PC-9 (cell line): ENCODE measurements around the gene C19orf67. TPM values are rescaled to one million over a fixed set of nuclear protein-coding genes. Genes with fewer than 3 reads are reported as not detected.
"Not testable (repeated sequence)": the region's sequence is repeated elsewhere in the genome, so short reads cannot be mapped to it uniquely, and the experiment has no call there.

ENCODE experiments used
- BruUV-seq: library from RNA; stranded (reverse); fragments of 400-500 nt; replicated peaks from 2 replicates; lab custom pipeline; 2021; lab: Mats Ljungman, UMichigan
- CTCF ChIA-PET: fragments of 300-600 bp; sonication (Branson Sonifier 250); formaldehyde crosslinking; loops from one replicate; lab custom pipeline; 2022; ENCODE audit warnings: antibody characterized with exemption; lab: Charles Lee
- POLR2A ChIA-PET: fragments of 300-600 bp; sonication (Branson Sonifier 250); formaldehyde crosslinking; loops from one replicate; lab custom pipeline; 2022; ENCODE audit warnings: antibody characterized with exemption; ENCODE audit not compliant: unreplicated experiment; lab: Charles Lee
- DNase-seq, 2 experiments: peaks; one replicate each; pipeline versions ENCODE4 v3.0.0 to v3.0.0-alpha.2; 2015 to 2022; ENCODE audit warnings: mixed read lengths in 1 of 2
- H2AFZ ChIP-seq: fragments of 200-600 bp; sonication (generic); 2 replicates; pipeline ENCODE4 v1.8.1; 2017; ENCODE audit warnings: antibody characterized with exemption
- H3F3A ChIP-seq: fragments of 200-600 bp; sonication (generic); 2 replicates; pipeline ENCODE4 v1.8.1; 2017; ENCODE audit warnings: antibody characterized with exemption, mild to moderate bottlenecking, low read depth; ENCODE audit not compliant: insufficient read depth
- H3K27ac ChIP-seq: fragments of 200-600 bp; sonication (generic); 2 replicates; pipeline ENCODE4 v1.6.1; 2016; ENCODE audit warnings: mixed run types
- H3K27me3 ChIP-seq: fragments of 200-600 bp; sonication (generic); 2 replicates; pipeline ENCODE4 v1.6.1; 2016; ENCODE audit warnings: low read depth, mixed run types; ENCODE audit not compliant: insufficient read depth
- H3K36me3 ChIP-seq: fragments of 200-600 bp; sonication (generic); 2 replicates; pipeline ENCODE4 v1.6.1; 2016; ENCODE audit warnings: low read depth, mixed run types
- H3K4me1 ChIP-seq: fragments of 200-600 bp; sonication (generic); replicated peaks from 2 replicates; pipeline ENCODE4 v1.6.1; 2016; ENCODE audit warnings: mixed run types; ENCODE audit not compliant: insufficient read depth
- H3K4me2 ChIP-seq: fragments of 200-600 bp; sonication (generic); 2 replicates; pipeline ENCODE4 v1.6.1; 2017; ENCODE audit warnings: mixed run types
- H3K4me3 ChIP-seq: fragments of 200-600 bp; sonication (generic); 2 replicates; pipeline ENCODE4 v1.6.1; 2016; ENCODE audit warnings: mixed run types
- H3K79me2 ChIP-seq: fragments of 200-600 bp; sonication (generic); 2 replicates; pipeline ENCODE4 v1.6.1; 2017; ENCODE audit warnings: low read depth, mixed run types
- H3K9me2 ChIP-seq: fragments of 200-600 bp; sonication (generic); 2 replicates; pipeline ENCODE4 v1.8.1; 2017; ENCODE audit warnings: mild to moderate bottlenecking; ENCODE audit not compliant: insufficient read depth
- H3K9me3 ChIP-seq: fragments of 200-600 bp; sonication (generic); 2 replicates; pipeline ENCODE4 v1.8.1; 2016; ENCODE audit warnings: low read depth; ENCODE audit not compliant: insufficient read depth
- H4K20me1 ChIP-seq: fragments of 200-600 bp; sonication (generic); 2 replicates; pipeline ENCODE4 v1.8.1; 2017; ENCODE audit not compliant: insufficient read depth
- EZH2 ChIP-seq: fragments of 200-600 bp; sonication (generic); IDR thresholded peaks from 2 replicates; pipeline ENCODE4 v1.8.0; 2017; ENCODE audit warnings: antibody characterized with exemption, low read depth
- intact Hi-C: fragments of 100-400 bp; cut with micrococcal nuclease; formaldehyde crosslinking; loops from one replicate; pipeline ENCODE4 v1.10.0; 2022; ENCODE audit not compliant: unreplicated experiment
- total RNA-seq: library from RNA; stranded (reverse); gene quantifications from 2 replicates; pipeline ENCODE4 v1.2.3, GENCODE V29; 2021
- TF ChIP-seq, protein P1 (sequence below): fragments of 200-600 bp; sonication (generic); conservative IDR thresholded peaks from 2 replicates; pipeline ENCODE4 v1.6.1; 2017; ENCODE audit warnings: mixed run types, antibody characterized with exemption, mild to moderate bottlenecking, moderate library complexity

C19orf67 gene
- total RNA-seq, 1 experiment from 2014 or later: not detected

DNA sequence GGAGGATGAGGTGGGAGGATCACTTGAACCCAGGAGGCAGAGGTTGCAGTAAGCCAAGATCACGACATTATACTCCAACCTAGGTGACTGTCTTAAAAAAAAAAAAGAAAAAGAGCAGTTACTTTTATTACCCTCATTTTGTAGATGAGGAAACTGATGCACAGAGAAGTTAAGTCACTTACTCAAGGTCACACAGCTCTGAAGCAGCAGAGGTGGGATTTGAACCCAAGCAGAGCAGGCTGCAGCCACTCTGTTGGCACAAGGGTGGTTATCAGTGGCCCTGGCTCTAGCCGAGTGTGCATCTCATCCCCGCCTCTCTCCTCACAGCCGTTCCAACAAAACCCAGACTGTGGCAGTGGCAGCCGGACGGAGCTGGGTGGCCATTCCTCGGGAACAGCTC, 46.4 kb downstream of the C19orf67 start:
- Histone ChIP-seq H2AFZ (no peak overlapping the region), H4K20me1 (no peaks in the 10 kb centered on the region), H3F3A (peaks cover under 1% of the 10 kb centered on the region; the same call in 1 of the 2 replicates), H3K9me3 (no peaks in the 10 kb centered on the region), H3K36me3 (no peaks in the 10 kb centered on the region), H3K4me2 (no peak overlapping the region), H3K4me3 (no peak overlapping the region), H3K9me2 (no peaks in the 10 kb centered on the region), H3K27me3 (no peaks in the 10 kb centered on the region), H3K27ac (no peak overlapping the region), H3K79me2 (no peaks in the 10 kb centered on the region), H3K4me1 (no peaks in the 10 kb centered on the region)
- no TSS peak for BruUV-seq
- CTCF ChIA-PET: no interaction called here
- DNase-seq: no peak
- POLR2A ChIA-PET: no interaction called here
- TF ChIP-seq, protein P1, sequence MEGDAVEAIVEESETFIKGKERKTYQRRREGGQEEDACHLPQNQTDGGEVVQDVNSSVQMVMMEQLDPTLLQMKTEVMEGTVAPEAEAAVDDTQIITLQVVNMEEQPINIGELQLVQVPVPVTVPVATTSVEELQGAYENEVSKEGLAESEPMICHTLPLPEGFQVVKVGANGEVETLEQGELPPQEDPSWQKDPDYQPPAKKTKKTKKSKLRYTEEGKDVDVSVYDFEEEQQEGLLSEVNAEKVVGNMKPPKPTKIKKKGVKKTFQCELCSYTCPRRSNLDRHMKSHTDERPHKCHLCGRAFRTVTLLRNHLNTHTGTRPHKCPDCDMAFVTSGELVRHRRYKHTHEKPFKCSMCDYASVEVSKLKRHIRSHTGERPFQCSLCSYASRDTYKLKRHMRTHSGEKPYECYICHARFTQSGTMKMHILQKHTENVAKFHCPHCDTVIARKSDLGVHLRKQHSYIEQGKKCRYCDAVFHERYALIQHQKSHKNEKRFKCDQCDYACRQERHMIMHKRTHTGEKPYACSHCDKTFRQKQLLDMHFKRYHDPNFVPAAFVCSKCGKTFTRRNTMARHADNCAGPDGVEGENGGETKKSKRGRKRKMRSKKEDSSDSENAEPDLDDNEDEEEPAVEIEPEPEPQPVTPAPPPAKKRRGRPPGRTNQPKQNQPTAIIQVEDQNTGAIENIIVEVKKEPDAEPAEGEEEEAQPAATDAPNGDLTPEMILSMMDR: no peak
- no peak for TF ChIP-seq EZH2
- intact Hi-C loops: no loop called here

DNA sequence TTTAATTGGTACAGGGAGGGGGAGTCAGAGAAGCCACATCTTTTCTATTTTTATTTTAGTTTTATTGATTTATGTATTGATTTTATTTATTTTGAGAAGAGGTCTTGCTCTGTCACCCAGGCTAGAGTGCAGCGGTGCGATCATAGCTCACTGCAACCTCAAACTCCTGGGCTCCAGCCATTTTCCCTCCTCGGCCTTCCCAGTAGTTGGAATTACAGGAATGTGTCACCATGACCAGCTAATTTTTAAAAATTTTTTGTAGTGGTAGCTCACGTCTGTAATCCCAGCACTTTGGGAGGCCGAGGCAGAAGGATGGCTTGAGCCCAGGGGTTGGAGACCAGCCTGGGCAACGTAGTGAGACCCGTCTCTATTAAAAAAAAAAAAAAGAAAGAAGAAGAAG, 49.9 kb downstream of the C19orf67 start:
- no peaks in the 10 kb centered on the region for H3K36me3 ChIP-seq
- no peaks in the 10 kb centered on the region for H3K27me3 ChIP-seq
- peaks cover 5% of the 10 kb centered on the region; the same call in 1 of the 2 replicates for H3F3A ChIP-seq
- H3K9me2 ChIP-seq: no peaks in the 10 kb centered on the region
- no peak overlapping the region for H3K27ac ChIP-seq
- no TSS peak for BruUV-seq
- H3K4me3 ChIP-seq: no peak overlapping the region
- DNase-seq: no peak
- no peaks in the 10 kb centered on the region for H3K9me3 ChIP-seq
- intact Hi-C loops: no loop called here
- H2AFZ ChIP-seq: no peak overlapping the region
- no peaks in the 10 kb centered on the region for H4K20me1 ChIP-seq
- ChIA-PET POLR2A (no interaction called here), CTCF (interaction anchor here (0.6 kb wide), 1 partner anchor 96 kb away, joined by 9 read pairs; no protein-coding TSS in a partner anchor)
- no peak for TF ChIP-seq EZH2
- TF ChIP-seq, protein P1: no peak
- H3K79me2 ChIP-seq: no peaks in the 10 kb centered on the region
- H3K4me2 ChIP-seq: no peak overlapping the region
- no peaks in the 10 kb centered on the region; the same call in 1 of the 2 replicates for H3K4me1 ChIP-seq

DNA sequence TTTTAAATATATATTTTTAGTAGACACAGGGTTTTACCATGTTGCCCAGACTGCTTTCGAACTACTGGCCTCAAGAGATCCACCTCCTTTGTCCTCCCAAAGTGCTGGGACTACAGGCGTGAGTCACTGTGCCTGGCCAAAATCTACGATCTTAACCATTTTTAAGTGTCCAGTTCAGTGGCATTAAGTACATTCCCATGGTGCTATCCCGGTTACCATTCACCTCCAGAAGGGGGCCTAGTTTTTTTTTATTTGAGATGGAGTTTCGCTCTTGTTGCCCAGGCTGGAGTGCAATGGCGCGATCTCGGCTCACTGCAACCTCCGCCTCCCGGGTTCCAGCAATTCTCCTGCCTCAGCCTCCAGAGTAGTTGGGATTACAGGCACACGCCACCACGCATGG, 50.4 kb downstream of the C19orf67 start:
- H4K20me1 ChIP-seq, BruUV-seq, H3K4me2 ChIP-seq, intact Hi-C loops, H3K9me2 ChIP-seq, H2AFZ ChIP-seq, H3K79me2 ChIP-seq, H3K4me1 ChIP-seq, DNase-seq, H3K9me3 ChIP-seq, POLR2A ChIA-PET, H3K27me3 ChIP-seq, H3K27ac ChIP-seq, H3K4me3 ChIP-seq, H3K36me3 ChIP-seq: not testable (repeated sequence)
- peaks cover 10% of the 10 kb centered on the region; the same call in 1 of the 2 replicates for H3F3A ChIP-seq
- CTCF ChIA-PET: interaction anchor here (0.7 kb wide), 1 partner anchor 81 kb away, joined by 3 read pairs; no protein-coding TSS in a partner anchor

DNA sequence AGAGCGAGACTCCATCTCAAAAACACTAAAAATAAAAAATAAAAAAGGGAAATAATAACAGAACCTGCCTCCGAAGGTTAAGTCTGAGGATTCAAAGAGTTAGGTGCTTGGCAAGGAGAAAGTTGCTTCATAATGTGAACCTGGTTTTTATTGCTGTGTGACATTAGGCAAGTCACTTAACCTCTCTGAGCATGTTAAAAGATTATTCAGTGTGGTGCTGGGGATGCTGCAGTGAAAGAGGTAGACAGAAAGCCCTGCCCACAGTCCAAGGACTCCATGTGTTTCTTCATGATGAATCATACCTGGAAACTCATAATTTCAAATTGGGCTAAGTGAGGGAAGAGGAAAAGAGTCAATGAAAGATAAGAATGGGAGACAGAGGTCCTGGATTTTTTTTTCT, 51.6 kb downstream of the C19orf67 start:
- no peak for DNase-seq
- no peak overlapping the region for H3K4me2 ChIP-seq
- no TSS peak for BruUV-seq
- no peaks in the 10 kb centered on the region for H4K20me1 ChIP-seq
- H3K9me3 ChIP-seq: no peaks in the 10 kb centered on the region
- H3K36me3 ChIP-seq: no peaks in the 10 kb centered on the region
- H3K27me3 ChIP-seq: no peaks in the 10 kb centered on the region
- TF ChIP-seq, protein P1: no peak
- TF ChIP-seq EZH2: no peak
- H3K9me2 ChIP-seq: no peaks in the 10 kb centered on the region
- no peak overlapping the region for H2AFZ ChIP-seq
- H3K4me1 ChIP-seq: no peaks in the 10 kb centered on the region; the same call in 1 of the 2 replicates
- no peak overlapping the region for H3K27ac ChIP-seq
- ChIA-PET CTCF (interaction anchor here (0.5 to 0.6 kb wide), 2 partner anchors 46 to 186 kb away, joined by 4 to 6 read pairs; no protein-coding TSS in a partner anchor), POLR2A (no interaction called here)
- H3K79me2 ChIP-seq: no peaks in the 10 kb centered on the region
- H3F3A ChIP-seq: peaks cover 14% of the 10 kb centered on the region; the same call in 1 of the 2 replicates
- intact Hi-C loops: loop anchor here (5.0 kb wide), 1 partner anchor 38 kb away; the partner anchor contains the start of gene MISP3
- H3K4me3 ChIP-seq: no peak overlapping the region
